ENCODE results near the gene MC4R.

- TF ChIP-seq CTCF (IDR thresholded peaks at IDR 0.05) (no peak), POLR2A (IDR thresholded peaks at IDR 0.05) (no peak)
These were observed 45.4 kb upstream of the MC4R start for GRCh38 chr18:60417946-60418345.
